Naive thymus-derived CD8-positive, alpha-beta T cell (primary cell): ENCODE measurements around the gene LRCH1. TPM values are rescaled to one million over a fixed set of nuclear protein-coding genes. Genes with fewer than 3 reads are reported as not detected.

ENCODE experiments used
- ATAC-seq, 2 donors: fragments of 150-1000 bp; cut with Tn5 transposase in 1 of 2; sonication (Bioruptor Pico), chemical (Tn5 transposase) in 1 of 2; 1 replicate in 1 of 2; 2 replicates in 1 of 2; pipeline ENCODE4 v1.10.0; 2021; ENCODE audit warnings: mild to moderate bottlenecking in 2 of 2, moderate library complexity in 2 of 2
- POLR2A ChIA-PET: fragments of 350-600 bp; sonication (Branson Sonifier 250); formaldehyde crosslinking; loops from one replicate; lab custom pipeline; 2021; ENCODE audit warnings: antibody characterized with exemption; lab: Charles Lee
- DNase-seq, 10 donors: peaks; one replicate each; pipeline versions ENCODE4 v3.0.0 to v3.0.0-alpha.2; 2020 to 2022
- H3K27ac Mint-ChIP-seq, 10 donors: one replicate each; pipeline ENCODE4 v1.8.0; 2020 to 2022; ENCODE audit warnings: mild to moderate bottlenecking in 10 of 10, mixed read lengths in 10 of 10, moderate library complexity in 4 of 10, inconsistent platforms in 1 of 10
- H3K27me3 Mint-ChIP-seq, 5 donors: one replicate each; pipeline ENCODE4 v1.8.0; 2021 to 2022; ENCODE audit warnings: mixed read lengths in 5 of 5
- H3K36me3 Mint-ChIP-seq, 3 donors: one replicate each; pipeline ENCODE4 v1.8.0; 2020 to 2022; ENCODE audit warnings: mixed read lengths in 3 of 3, mild to moderate bottlenecking in 2 of 3, inconsistent platforms in 1 of 3
- H3K4me1 Mint-ChIP-seq, 4 donors: one replicate each; pipeline ENCODE4 v1.8.0; 2021 to 2022; ENCODE audit warnings: mixed read lengths in 4 of 4
- H3K4me3 Mint-ChIP-seq, 10 donors: one replicate each; pipeline ENCODE4 v1.8.0; 2020 to 2022; ENCODE audit warnings: mild to moderate bottlenecking in 10 of 10, mixed read lengths in 10 of 10, moderate library complexity in 6 of 10, inconsistent platforms in 1 of 10
- H3K9me3 Mint-ChIP-seq, 9 donors: one replicate each; pipeline ENCODE4 v1.8.0; 2020 to 2022; ENCODE audit warnings: mixed read lengths in 9 of 9, mild to moderate bottlenecking in 3 of 9, inconsistent platforms in 1 of 9, moderate library complexity in 1 of 9
- polyA plus RNA-seq, 3 donors: library from polyadenylated mRNA; unstranded; fragments of 300-500 nt; fragmentation: Illumina TruSeq; gene quantifications; one replicate each; pipeline ENCODE4 v1.2.3, GENCODE V29; 2021
- total RNA-seq, 8 experiments: library from RNA in 2 of 8; stranded (reverse) in 2 of 8; gene quantifications; one replicate each; pipeline ENCODE4 v1.2.3 and lab custom pipeline; 2021 to 2026

The LRCH1 gene
- total and polyA plus RNA-seq, 5 experiments from 2014 or later, result 1.3 to 17.1 (median 3.8) TPM

DNA sequence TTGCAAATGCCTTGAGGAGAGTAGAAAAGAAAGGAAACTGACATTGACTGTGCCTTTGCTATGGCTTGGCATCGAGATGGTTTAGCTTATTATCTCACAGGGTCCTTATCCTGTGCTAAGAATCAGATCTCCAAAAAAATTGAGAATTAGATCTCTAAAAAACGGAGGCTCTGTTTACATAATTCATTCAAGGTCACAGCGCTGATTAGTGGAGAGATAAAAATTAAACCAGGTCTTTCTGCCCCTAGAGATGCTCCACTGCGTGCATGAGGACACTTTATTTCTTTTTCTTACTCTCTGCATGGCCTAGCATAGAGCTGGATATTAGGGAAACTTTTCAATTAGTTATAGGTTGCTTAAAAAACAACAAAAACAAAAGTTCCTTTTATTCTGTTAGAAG, 17.3 kb downstream of the LRCH1 start:
- H3K27ac Mint-ChIP-seq, result no peak overlapping the region
- no peak overlapping the region for H3K4me3 Mint-ChIP-seq
- ATAC-seq (no peak), DNase-seq (no peak)
- no peaks in the 10 kb centered on the region for H3K27me3 Mint-ChIP-seq
- no peaks in the 10 kb centered on the region for H3K9me3 Mint-ChIP-seq
- H3K4me1 Mint-ChIP-seq, result peaks cover 20 to 75% (median 53%) of the 10 kb centered on the region in 4 donors
- H3K36me3 Mint-ChIP-seq, result peaks cover 0 to 3% (median 0%) of the 10 kb centered on the region in 3 donors
- POLR2A ChIA-PET, result no interaction called here

DNA sequence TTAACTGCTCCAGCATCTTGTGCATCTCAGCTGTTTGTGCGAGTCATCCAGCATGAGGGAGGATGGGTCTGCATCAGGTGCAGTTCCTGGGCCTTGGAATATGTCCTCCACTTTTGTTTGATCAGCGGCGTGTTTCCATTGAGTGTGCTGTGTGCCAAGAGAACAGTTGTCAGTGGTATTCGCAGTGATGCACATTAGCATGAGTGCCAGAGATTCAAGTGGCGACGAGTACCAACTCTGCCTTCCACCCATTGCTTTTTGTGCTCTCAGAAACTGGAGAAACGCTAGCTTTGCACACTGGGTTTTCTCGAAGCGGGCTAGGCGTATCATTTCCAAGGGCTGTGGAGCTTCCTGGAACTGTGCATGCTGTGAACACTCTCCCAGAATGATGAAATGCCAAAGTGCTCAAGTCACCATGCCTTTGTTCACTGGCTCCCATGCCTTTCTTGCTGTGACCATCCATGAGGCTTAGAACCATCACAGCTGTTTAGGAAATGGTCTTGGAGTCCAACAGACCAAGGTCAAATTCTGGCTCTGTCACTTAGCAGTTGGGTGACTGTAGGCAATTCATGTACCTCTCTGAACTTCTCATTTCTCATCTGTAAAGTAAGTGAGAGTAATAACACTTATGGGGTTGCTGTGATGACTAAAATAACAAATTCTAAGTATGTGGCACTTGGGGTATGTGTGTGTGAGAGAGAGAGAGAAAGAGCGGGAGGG, 18.4 kb downstream of the LRCH1 start:
- H3K36me3 Mint-ChIP-seq, result peaks cover 0 to 3% (median 0%) of the 10 kb centered on the region in 3 donors
- H3K27ac Mint-ChIP-seq, result peak overlapping the region in 1 of 10 donors; percentile 54
- H3K4me3 Mint-ChIP-seq, result no peak overlapping the region
- no peak for DNase-seq
- H3K9me3 Mint-ChIP-seq, result no peaks in the 10 kb centered on the region
- peaks cover 21 to 76% (median 50%) of the 10 kb centered on the region in 4 donors for H3K4me1 Mint-ChIP-seq
- no peak for ATAC-seq
- H3K27me3 Mint-ChIP-seq, result no peaks in the 10 kb centered on the region
- POLR2A ChIA-PET, result no interaction called here

DNA sequence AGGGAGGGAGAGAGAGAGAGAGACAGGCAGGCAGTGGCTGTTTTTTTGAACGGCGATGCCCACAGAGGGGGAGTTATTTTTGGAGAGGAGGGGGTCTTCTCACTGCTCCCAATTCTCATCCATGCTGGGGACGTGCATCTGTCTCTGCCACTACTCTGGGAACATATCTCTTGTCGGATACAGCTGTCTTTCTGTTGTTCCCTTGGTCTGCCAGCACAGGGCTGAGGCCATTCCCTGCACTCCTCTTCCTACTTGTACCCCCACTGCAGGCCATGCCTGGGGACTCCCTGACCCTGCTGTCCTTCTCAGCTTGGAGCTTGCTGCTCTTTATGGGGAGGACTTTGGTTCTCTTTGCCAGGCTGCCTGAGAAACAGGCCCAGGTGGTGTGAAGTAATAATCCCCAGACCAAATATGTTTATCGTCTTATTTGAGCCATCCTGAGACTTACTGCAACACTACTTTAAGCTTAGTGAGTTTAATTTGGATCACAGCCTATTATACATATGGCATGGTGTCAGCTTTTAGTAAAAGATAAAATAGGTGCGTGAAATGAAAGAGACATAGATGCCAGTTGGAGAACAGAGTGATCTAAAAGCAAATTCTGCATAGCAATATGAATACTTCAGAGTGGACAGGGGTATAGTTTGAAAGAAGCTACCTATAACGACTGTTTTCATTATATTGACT, 19.1 kb downstream of the LRCH1 start:
- peak overlapping the region in 1 of 10 donors; percentile 52 for H3K27ac Mint-ChIP-seq
- peaks cover 19 to 79% (median 49%) of the 10 kb centered on the region in 4 donors for H3K4me1 Mint-ChIP-seq
- H3K9me3 Mint-ChIP-seq, result no peaks in the 10 kb centered on the region
- no peak for ATAC-seq
- H3K4me3 Mint-ChIP-seq, result no peak overlapping the region
- no peak for DNase-seq
- POLR2A ChIA-PET, result no interaction called here
- no peaks in the 10 kb centered on the region for H3K27me3 Mint-ChIP-seq
- peaks cover 0 to 3% (median 0%) of the 10 kb centered on the region in 3 donors for H3K36me3 Mint-ChIP-seq

DNA sequence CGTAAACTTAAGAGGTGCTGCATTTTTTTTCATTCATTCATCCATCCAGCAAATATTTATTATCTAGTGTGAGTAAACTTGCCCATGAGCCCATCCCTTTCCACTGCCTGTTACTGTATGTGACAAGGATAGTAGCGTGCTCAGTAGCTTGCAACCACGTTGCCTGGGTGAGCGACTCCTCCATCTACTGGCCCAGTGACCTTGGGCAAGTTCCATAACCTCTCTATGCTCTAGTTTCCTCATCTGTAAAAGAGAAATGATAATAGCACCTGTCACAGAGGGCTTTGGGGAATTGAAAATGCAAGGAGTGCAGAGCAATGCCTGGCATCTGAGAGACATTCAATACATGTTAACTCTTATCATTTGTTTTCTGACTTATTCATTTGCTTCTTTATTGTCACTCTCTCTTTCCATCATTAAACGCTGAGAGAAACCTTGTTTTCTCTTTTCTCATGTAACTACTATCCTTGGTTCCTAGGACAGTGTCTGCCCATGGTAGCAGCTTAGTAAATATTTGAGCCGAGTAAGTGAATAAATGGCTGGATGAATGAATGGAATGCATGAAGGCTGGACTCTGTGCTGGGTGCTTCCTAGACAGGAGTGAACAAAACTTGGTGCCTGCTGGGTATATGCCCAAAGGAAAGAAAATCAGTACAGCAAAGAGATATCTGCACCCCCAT, 19.9 kb downstream of the LRCH1 start:
- Mint-ChIP-seq H3K27ac (no peak overlapping the region), H3K9me3 (no peaks in the 10 kb centered on the region), H3K4me3 (no peak overlapping the region), H3K36me3 (peaks cover 0 to 3% (median 0%) of the 10 kb centered on the region in 3 donors), H3K4me1 (peaks cover 20 to 80% (median 51%) of the 10 kb centered on the region in 4 donors), H3K27me3 (no peaks in the 10 kb centered on the region)
- POLR2A ChIA-PET, result no interaction called here
- DNase-seq, result no peak
- ATAC-seq, result no peak

DNA sequence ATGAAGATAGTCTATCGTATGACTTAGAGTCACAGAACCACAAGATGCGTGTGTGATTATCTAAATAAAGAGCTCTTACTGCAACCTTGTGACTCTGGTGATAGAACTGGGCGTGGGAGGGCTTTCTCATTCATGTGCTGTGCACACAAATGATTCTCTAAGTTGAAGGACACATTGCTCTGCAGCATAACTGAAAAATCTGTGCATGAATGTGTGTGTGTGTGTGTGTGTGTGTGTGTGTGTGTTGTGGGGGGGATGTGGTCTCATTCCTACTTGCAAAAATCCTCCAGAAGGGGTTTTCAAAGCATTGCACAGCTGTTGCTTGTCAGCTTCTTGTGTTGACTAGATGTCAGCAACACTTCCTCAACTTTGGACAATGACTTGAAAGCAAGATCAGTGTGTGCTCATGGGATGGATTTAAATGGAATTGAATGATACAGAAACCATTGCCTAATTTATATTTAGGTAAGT, 22.4 kb downstream of the LRCH1 start:
- no peaks in the 10 kb centered on the region for H3K27me3 Mint-ChIP-seq
- H3K36me3 Mint-ChIP-seq, result peaks cover 0 to 3% (median 0%) of the 10 kb centered on the region in 3 donors
- peak overlapping the region in 2 of 10 donors; percentile 49 to 53 for H3K27ac Mint-ChIP-seq
- ATAC-seq (peak in 1 of 2 donors; percentile 10), DNase-seq (no peak)
- POLR2A ChIA-PET, result interaction anchor here (0.6 kb wide), 1 partner anchor 22 kb away, joined by 5 read pairs; no protein-coding TSS in a partner anchor
- no peaks in the 10 kb centered on the region for H3K9me3 Mint-ChIP-seq
- peak overlapping the region in 1 of 10 donors; percentile 33 for H3K4me3 Mint-ChIP-seq
- H3K4me1 Mint-ChIP-seq, result peaks cover 25 to 93% (median 65%) of the 10 kb centered on the region in 4 donors

DNA sequence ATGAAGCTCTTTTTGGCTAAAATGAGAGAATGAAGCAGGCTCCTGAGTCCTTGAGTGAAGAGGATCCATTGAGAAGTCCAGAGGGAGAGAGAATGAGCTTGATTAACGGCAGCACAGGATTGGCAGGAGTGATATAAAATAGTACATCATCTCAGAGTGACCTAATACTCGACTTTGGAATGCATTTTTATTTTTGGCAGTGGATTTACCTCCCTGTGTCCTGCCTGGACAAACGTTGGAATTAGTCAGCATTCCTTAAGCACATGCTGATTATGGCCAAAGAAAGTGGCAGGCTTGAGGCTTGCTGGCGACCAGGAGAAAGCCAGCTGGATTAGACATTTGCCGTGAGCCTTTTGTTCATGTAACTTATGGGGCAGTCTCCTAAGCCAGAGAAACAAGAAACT, 22.9 kb downstream of the LRCH1 start:
- Mint-ChIP-seq H3K4me1 (peaks cover 27 to 91% (median 65%) of the 10 kb centered on the region in 4 donors), H3K4me3 (no peak overlapping the region), H3K27ac (peak overlapping the region in 4 of 10 donors; percentile 16 to 53 (median 41)), H3K36me3 (peaks cover 0 to 3% (median 0%) of the 10 kb centered on the region in 3 donors), H3K9me3 (no peaks in the 10 kb centered on the region), H3K27me3 (no peaks in the 10 kb centered on the region)
- ATAC-seq, result no peak
- POLR2A ChIA-PET, result interaction anchor here (0.6 kb wide), 1 partner anchor 22 kb away, joined by 5 read pairs; no protein-coding TSS in a partner anchor
- DNase-seq, result no peak

DNA sequence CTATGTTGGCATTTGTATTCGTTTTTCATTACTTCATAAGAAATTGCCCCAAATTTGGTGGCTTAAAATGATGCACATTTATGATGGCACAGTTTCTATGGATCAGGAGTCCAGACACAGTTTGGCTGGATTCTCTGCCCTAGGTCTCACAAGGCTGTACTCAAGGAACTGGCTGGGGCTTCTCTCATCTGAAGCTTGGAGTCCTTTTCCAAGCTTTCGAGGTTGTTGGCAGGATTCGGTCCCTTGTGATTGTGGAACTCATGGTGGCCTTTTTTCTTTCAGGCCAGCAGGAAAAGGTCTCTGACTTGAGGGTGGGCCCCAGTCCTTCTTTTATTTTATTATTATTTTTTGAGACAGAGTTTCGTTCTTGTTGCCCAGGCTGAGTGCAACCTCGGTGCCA, 23.8 kb downstream of the LRCH1 start:
- Mint-ChIP-seq H3K9me3 (no peaks in the 10 kb centered on the region), H3K27ac (no peak overlapping the region), H3K36me3 (peaks cover 0 to 3% (median 0%) of the 10 kb centered on the region in 3 donors), H3K27me3 (no peaks in the 10 kb centered on the region), H3K4me1 (peaks cover 27 to 87% (median 65%) of the 10 kb centered on the region in 4 donors), H3K4me3 (no peak overlapping the region)
- ATAC-seq (no peak), DNase-seq (no peak)
- POLR2A ChIA-PET, result no interaction called here

DNA sequence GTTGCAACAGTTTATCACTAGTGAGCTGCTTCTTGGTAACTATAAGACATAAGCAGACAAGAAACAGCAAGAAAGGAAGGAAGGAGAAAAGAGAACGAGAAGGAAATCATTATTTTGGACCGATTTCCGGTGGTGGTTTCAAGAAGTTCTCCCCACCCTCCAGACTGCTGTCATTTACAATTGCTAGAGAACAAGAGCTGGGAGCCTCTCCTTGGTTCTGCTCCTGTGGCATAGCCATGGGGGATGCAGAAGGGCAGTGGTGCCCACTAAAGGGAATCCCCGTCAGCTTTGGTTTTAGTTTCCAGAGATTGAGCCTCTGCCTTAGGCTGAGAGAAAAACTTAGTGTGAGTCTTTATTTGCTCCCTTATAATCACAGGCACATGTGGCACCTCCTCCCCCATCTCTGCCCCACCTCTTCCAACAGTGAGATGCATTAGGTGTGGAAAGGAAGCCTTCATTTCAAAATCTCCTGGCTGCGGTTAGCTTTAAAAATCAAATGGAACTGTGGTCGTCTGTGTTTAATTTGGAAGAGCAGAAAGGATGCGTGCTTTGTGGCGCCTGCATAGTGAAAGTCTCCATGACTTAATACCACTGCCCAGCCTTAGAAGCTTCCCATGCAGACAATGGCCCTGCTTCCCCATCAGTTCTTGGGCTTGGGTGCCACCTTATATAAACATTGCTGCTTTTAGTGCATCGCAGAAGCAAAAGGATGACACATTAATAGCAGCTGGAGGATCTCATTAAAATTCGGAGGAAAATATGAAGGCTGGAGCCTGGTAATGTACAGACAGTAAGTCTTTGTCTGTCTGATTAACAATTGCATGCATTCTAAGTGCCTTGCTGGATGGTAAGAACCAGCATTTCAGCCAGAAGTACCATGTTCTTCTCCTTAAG, 25.0 kb downstream of the LRCH1 start:
- peak in 1 of 2 donors; percentile 29 for ATAC-seq
- no peak for DNase-seq
- H3K9me3 Mint-ChIP-seq, result no peaks in the 10 kb centered on the region
- POLR2A ChIA-PET, result no interaction called here
- peak overlapping the region in 5 of 10 donors; percentile 39 to 78 (median 65) for H3K27ac Mint-ChIP-seq
- peaks cover 0 to 3% (median 0%) of the 10 kb centered on the region in 3 donors for H3K36me3 Mint-ChIP-seq
- peaks cover 27 to 84% (median 64%) of the 10 kb centered on the region in 4 donors for H3K4me1 Mint-ChIP-seq
- H3K27me3 Mint-ChIP-seq, result no peaks in the 10 kb centered on the region
- H3K4me3 Mint-ChIP-seq, result peak overlapping the region in 8 of 10 donors; percentile 28 to 50 (median 44)

DNA sequence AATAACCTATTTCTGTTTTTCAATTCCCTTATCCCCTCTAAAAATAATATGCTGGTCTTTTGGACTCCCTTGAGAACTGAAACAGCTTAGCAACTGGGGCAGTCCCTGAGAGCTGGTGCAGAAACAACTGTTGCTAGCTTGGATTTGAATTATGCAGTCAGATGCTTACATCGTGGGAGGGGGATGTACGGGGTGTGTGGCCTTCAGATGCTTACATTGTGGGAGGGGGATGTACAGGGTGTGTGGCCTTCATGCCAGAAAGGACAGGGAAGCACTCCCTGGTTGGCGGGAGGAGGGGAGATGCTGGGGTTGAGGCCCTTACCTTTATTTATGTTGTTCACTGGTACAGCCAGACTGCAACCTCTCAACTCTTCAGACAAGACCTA, 25.6 kb downstream of the LRCH1 start:
- peak overlapping the region in 4 of 10 donors; percentile 1 to 77 (median 32) for H3K27ac Mint-ChIP-seq
- POLR2A ChIA-PET, result no interaction called here
- no peaks in the 10 kb centered on the region for H3K27me3 Mint-ChIP-seq
- no peak for DNase-seq
- H3K9me3 Mint-ChIP-seq, result no peaks in the 10 kb centered on the region
- H3K36me3 Mint-ChIP-seq, result peaks cover 0 to under 1% (median 0%) of the 10 kb centered on the region in 3 donors
- no peak overlapping the region for H3K4me3 Mint-ChIP-seq
- no peak for ATAC-seq
- peaks cover 25 to 84% (median 63%) of the 10 kb centered on the region in 4 donors for H3K4me1 Mint-ChIP-seq

DNA sequence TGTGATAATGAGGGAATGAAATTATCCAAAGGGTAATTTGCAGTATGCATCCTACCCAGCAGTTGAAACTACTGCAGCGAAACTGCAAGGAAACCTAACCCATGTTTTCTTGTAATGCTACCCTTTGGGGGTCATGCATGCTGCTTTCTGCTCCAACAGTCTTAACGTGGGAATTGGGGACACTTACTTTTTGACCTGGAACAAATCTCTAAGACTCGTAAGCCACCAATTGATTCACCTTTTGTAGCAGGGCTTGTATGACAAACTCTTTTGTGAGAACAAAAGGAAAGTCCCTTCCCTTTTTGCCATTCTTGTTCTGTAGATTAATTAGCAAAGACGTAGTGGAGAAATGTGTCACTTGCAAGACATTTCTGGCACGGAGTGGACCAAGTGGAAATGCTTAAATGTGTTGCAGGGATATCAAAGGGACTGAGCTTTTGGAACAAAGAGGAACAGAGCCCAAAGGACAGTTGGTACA, 27.4 kb downstream of the LRCH1 start:
- Mint-ChIP-seq H3K27me3 (no peaks in the 10 kb centered on the region), H3K27ac (peak overlapping the region in 2 of 10 donors; percentile 5 to 44), H3K4me1 (peaks cover 27 to 89% (median 63%) of the 10 kb centered on the region in 4 donors), H3K4me3 (no peak overlapping the region), H3K9me3 (no peaks in the 10 kb centered on the region), H3K36me3 (peaks cover 0 to 2% (median 0%) of the 10 kb centered on the region in 3 donors)
- POLR2A ChIA-PET, result no interaction called here
- no peak for ATAC-seq
- no peak for DNase-seq

DNA sequence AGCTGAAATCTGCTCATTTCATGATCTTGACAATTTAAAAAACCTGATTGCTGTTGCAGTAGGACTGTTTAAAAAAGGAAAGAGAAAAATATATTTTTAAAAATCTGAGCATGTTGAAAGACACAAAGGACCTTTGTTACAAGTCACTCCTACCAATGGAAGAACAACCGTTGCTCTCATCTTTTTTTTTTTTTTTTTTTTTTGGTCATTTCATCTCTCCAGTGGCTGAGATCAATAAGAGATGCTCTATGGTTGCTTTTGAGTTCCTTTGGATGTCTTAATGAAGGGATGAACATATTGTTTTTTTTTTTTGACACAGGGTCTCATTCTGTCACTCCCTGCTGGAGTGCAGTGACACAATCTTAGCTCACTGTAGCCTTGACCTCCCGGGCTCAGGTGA, 29.2 kb downstream of the LRCH1 start:
- DNase-seq, result no peak
- Mint-ChIP-seq H3K9me3 (no peaks in the 10 kb centered on the region), H3K27me3 (no peaks in the 10 kb centered on the region), H3K4me1 (peaks cover 28 to 90% (median 68%) of the 10 kb centered on the region in 4 donors), H3K36me3 (peaks cover 0 to 2% (median 0%) of the 10 kb centered on the region in 3 donors), H3K4me3 (no peak overlapping the region), H3K27ac (no peak overlapping the region)
- POLR2A ChIA-PET, result no interaction called here
- ATAC-seq, result no peak
